ENCODE measurements around the gene BCO1.

DNA sequence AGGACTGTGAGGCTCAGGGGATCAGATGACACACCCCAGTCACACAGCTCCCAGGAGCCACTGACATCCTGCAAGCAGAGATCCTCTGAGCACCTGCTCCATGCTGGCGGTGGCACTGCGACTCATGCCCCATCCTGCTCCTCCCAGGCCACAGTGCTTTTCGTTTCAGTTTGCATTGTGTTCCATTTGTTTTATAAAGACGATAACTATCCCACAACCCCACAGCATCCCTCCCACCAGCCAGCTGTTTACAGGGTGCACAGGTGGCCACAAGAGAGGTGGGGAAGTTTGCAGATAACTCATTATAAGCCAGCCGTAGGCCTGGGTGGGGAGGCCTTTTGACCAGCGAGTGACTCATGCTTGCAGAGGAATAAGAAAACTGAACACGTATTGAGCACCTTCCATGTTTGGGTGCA is 28.2 kb downstream of the BCO1 start:
- TF ChIP-seq, protein P1, sequence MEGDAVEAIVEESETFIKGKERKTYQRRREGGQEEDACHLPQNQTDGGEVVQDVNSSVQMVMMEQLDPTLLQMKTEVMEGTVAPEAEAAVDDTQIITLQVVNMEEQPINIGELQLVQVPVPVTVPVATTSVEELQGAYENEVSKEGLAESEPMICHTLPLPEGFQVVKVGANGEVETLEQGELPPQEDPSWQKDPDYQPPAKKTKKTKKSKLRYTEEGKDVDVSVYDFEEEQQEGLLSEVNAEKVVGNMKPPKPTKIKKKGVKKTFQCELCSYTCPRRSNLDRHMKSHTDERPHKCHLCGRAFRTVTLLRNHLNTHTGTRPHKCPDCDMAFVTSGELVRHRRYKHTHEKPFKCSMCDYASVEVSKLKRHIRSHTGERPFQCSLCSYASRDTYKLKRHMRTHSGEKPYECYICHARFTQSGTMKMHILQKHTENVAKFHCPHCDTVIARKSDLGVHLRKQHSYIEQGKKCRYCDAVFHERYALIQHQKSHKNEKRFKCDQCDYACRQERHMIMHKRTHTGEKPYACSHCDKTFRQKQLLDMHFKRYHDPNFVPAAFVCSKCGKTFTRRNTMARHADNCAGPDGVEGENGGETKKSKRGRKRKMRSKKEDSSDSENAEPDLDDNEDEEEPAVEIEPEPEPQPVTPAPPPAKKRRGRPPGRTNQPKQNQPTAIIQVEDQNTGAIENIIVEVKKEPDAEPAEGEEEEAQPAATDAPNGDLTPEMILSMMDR (IDR thresholded peaks at IDR 0.05) = no peak
- no peak for TF ChIP-seq POLR2A (IDR thresholded peaks at IDR 0.05)
- no peak for TF ChIP-seq EP300 (IDR thresholded peaks at IDR 0.05)
